ENCODE measurements around the gene IL1A.

DNA sequence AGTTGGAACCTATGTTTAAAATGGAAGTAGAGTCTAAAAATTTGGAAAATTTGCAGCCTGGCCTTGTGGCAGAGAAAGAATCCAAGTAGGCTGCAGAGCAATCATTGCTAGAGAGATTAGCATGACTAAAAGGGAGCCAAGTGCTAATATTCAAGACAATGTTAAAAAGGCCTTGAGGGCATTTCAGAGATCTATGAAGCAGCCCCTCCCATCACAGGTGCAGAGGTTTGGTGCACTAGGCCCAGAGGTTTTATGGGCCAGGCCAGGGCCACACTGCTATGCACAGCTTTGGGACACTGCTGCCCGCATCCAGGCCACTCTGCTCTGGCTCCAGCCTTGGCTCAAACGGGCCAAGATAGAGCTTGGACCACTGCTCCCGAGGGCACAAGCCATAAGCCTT, 6.7 kb upstream of the IL1A start:
- TF ChIP-seq ZNF384 (IDR thresholded peaks at IDR 0.05) = no peak
- no peak for TF ChIP-seq LEF1 (IDR thresholded peaks at IDR 0.05; ENCODE audit: borderline replicate concordance)
- no peak for TF ChIP-seq SUZ12 (IDR thresholded peaks at IDR 0.05)
- TF ChIP-seq L3MBTL2 (conservative IDR thresholded peaks at IDR 0.05) = no peak
- TF ChIP-seq ELF4 (IDR thresholded peaks at IDR 0.05) = no peak
- TF ChIP-seq TARDBP (IDR thresholded peaks at IDR 0.05) = no peak
- TF ChIP-seq ARNT (IDR thresholded peaks at IDR 0.05) = no peak
- no peak for TF ChIP-seq BHLHE40 (IDR thresholded peaks at IDR 0.05; ENCODE audit: borderline replicate concordance)
- no peak for TF ChIP-seq FOXA1 (IDR thresholded peaks at IDR 0.05)
- TF ChIP-seq HDGF (IDR thresholded peaks at IDR 0.05; ENCODE audit: borderline replicate concordance) = no peak
- no peak for TF ChIP-seq SP1 (IDR thresholded peaks at IDR 0.05)
